ENCODE measurements around the gene LACTBL1.

- TF ChIP-seq CTCF (IDR thresholded peaks at IDR 0.05; ENCODE audit: insufficient read depth, low read length, poor library complexity, severe bottlenecking) (no peak), EZH2phosphoT487 (conservative IDR thresholded peaks at IDR 0.05; ENCODE audit: low read length) (no peak)
These were observed 17.5 kb downstream of the LACTBL1 start for GRCh38 chr1:22955146-22955545.

Measured in SU-DHL-6 (cell line).